Right kidney (tissue), 9 donors: ENCODE results near the gene RIBC1.
A peak's percentile ranks its signal among the peaks of the same experiment; 100 is the strongest.
"Not testable (repeated sequence)": the region's sequence is repeated elsewhere in the genome, so short reads cannot be mapped to it uniquely, and the experiment has no call there.

ENCODE experiments used
- DNase-seq: peaks from one replicate; pipeline ENCODE4 v3.0.0-alpha.2; 2016
- long read RNA-seq, 8 donors: transcript quantifications; one replicate each; lab custom pipeline, GENCODE V29; 2026

Gene RIBC1
- long read RNA-seq, donor 1 = 0 reads
- long read RNA-seq, donor 2 = 0 reads
- long read RNA-seq, donor 3, partial matches to known transcripts = 0 of 1 reads
- long read RNA-seq, donor 3, other reads (novel, unspliced or antisense) = 0 of 1 reads
- long read RNA-seq, donor 4, partial matches to known transcripts = 0 of 1 reads
- long read RNA-seq, donor 4, other reads (novel, unspliced or antisense) = 0 of 1 reads
- long read RNA-seq, donor 5, partial matches to known transcripts = 0 of 1 reads
- long read RNA-seq, donor 5, other reads (novel, unspliced or antisense) = 0 of 1 reads
- long read RNA-seq, donor 6 = 0 reads
- long read RNA-seq, donor 7, partial matches to known transcripts = 0 of 1 reads
- long read RNA-seq, donor 7, other reads (novel, unspliced or antisense) = 0 of 1 reads
- long read RNA-seq, donor 8 = 0 reads

GRCh38 chrX:53422861-53423306, at the start of gene RIBC1:
Gene RIBC1 (plus strand): TSS chrX:53422873. CDS start chrX:53426277, 3,404 bp downstream.
- peak; percentile 75 for DNase-seq

GRCh38 chrX:53373307-53373706, 49.4 kb upstream of the RIBC1 start:
- DNase-seq = no peak

GRCh38 chrX:53374222-53374820, 48.4 kb upstream of the RIBC1 start:
- no peak for DNase-seq

GRCh38 chrX:53374923-53375322, 47.8 kb upstream of the RIBC1 start:
- DNase-seq = no peak

- no peak for DNase-seq
These were observed 45.8 kb upstream of the RIBC1 start for GRCh38 chrX:53376888-53377287.

GRCh38 chrX:53377464-53377863, 45.2 kb upstream of the RIBC1 start:
- no peak for DNase-seq

GRCh38 chrX:53379008-53379710, 43.5 kb upstream of the RIBC1 start:
- DNase-seq = no peak

GRCh38 chrX:53379747-53380146, 42.9 kb upstream of the RIBC1 start:
- DNase-seq = no peak

GRCh38 chrX:53383376-53384076, 39.1 kb upstream of the RIBC1 start:
- no peak for DNase-seq

GRCh38 chrX:53395605-53396298, 26.9 kb upstream of the RIBC1 start:
- no peak for DNase-seq

GRCh38 chrX:53398216-53398615, 24.5 kb upstream of the RIBC1 start:
- DNase-seq = no peak

GRCh38 chrX:53403535-53403934, 19.1 kb upstream of the RIBC1 start:
- no peak for DNase-seq

GRCh38 chrX:53412446-53412845, 10.2 kb upstream of the RIBC1 start:
- DNase-seq = no peak

GRCh38 chrX:53420351-53420750, 2.3 kb upstream of the RIBC1 start:
- not testable (repeated sequence) for DNase-seq

GRCh38 chrX:53421125-53421524, 1.5 kb upstream of the RIBC1 start:
- DNase-seq = no peak

- no peak for DNase-seq
These were observed 944 bp upstream of the RIBC1 start for GRCh38 chrX:53421772-53422085.

- DNase-seq = peak; percentile 94
These were observed 400 bp upstream of the RIBC1 start, which contains the start of gene SMC1A for GRCh38 chrX:53422086-53422860. Gene SMC1A (minus strand): TSS chrX:53422654. CDS start chrX:53422600, 54 bp downstream.

- no peak for DNase-seq
These were observed 7.1 kb downstream of the RIBC1 start for GRCh38 chrX:53429755-53430154.

GRCh38 chrX:53430231-53430630, 7.6 kb downstream of the RIBC1 start:
- DNase-seq = no peak

GRCh38 chrX:53433651-53434639, 11.3 kb downstream of the RIBC1 start, which contains the start of gene HSD17B10:
Gene HSD17B10 (minus strand): TSS chrX:53434370. CDS start chrX:53434345, 25 bp downstream.
- DNase-seq = peak; percentile 66
